Glutamatergic neuron (in vitro differentiated cells): Measurements from ENCODE around the gene TRIO. TPM values are rescaled to one million over a fixed set of nuclear protein-coding genes. Genes with fewer than 3 reads are reported as not detected.

Source experiments
- DNase-seq: peaks from one replicate; pipeline ENCODE4 v3.0.0; 2022
- H3K27ac Mint-ChIP-seq: one replicate; pipeline ENCODE4 v1.8.0; 2020; ENCODE audit warnings: mild to moderate bottlenecking, mixed read lengths, inconsistent platforms; ENCODE audit not compliant: unreplicated experiment
- H3K27me3 Mint-ChIP-seq: one replicate; pipeline ENCODE4 v1.8.0; 2020; ENCODE audit warnings: mild to moderate bottlenecking, moderate library complexity, mixed read lengths, inconsistent platforms; ENCODE audit not compliant: unreplicated experiment
- H3K36me3 Mint-ChIP-seq: one replicate; pipeline ENCODE4 v1.8.0; 2020; ENCODE audit warnings: mild to moderate bottlenecking, mixed read lengths, inconsistent platforms; ENCODE audit not compliant: unreplicated experiment
- H3K4me1 Mint-ChIP-seq: one replicate; pipeline ENCODE4 v1.8.0; 2020; ENCODE audit warnings: mild to moderate bottlenecking, low read depth, mixed read lengths, inconsistent platforms; ENCODE audit not compliant: unreplicated experiment
- H3K4me3 Mint-ChIP-seq: one replicate; pipeline ENCODE4 v1.8.0; 2020; ENCODE audit warnings: mild to moderate bottlenecking, mixed read lengths, inconsistent platforms; ENCODE audit not compliant: unreplicated experiment
- H3K9me3 Mint-ChIP-seq: one replicate; pipeline ENCODE4 v1.8.0; 2020; ENCODE audit warnings: mild to moderate bottlenecking, moderate library complexity, mixed read lengths, inconsistent platforms; ENCODE audit not compliant: unreplicated experiment
- total RNA-seq: library from RNA; stranded (reverse); fragmentation: NEBNext Ultra II Directional; extraction: Animal tissue kit (Norgen Biotek cat#: 25700); gene quantifications from one replicate; pipeline ENCODE4 v1.2.1, GENCODE V29; 2021; ENCODE audit not compliant: unreplicated experiment
- TF ChIP-seq, protein P1 (sequence below): fragments of 200-600 bp; sonication (generic); IDR thresholded peaks from one replicate; pipeline ENCODE4 v1.5.0; 2021; ENCODE audit not compliant: partially characterized antibody, unreplicated experiment

TRIO gene
- total RNA-seq, 1 donor from 2014 or later = 281 TPM

DNA sequence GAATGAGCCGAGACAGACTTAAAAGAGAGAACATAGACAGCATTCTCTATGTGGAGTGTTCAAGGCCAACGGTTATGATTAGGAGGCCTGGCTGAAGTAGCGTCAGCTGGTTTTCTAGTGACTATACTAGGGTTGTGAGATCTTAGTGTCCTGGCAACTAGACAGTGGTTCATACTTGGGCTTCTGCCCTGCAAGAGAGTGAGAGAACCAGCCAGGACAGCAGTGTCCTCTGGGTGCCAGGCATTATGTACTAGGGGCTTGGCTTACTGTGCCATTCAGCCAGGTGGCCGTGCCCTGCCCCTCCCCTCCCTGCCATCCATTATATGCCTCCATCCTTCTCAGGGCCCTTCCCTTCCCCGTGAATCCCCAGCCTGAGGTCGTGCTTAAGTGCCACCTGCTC, 56.8 kb downstream of the TRIO start:
- no peaks in the 10 kb centered on the region for H3K36me3 Mint-ChIP-seq
- H3K4me1 Mint-ChIP-seq = peaks cover 56% of the 10 kb centered on the region
- no peak overlapping the region for H3K4me3 Mint-ChIP-seq
- TF ChIP-seq, protein P1, sequence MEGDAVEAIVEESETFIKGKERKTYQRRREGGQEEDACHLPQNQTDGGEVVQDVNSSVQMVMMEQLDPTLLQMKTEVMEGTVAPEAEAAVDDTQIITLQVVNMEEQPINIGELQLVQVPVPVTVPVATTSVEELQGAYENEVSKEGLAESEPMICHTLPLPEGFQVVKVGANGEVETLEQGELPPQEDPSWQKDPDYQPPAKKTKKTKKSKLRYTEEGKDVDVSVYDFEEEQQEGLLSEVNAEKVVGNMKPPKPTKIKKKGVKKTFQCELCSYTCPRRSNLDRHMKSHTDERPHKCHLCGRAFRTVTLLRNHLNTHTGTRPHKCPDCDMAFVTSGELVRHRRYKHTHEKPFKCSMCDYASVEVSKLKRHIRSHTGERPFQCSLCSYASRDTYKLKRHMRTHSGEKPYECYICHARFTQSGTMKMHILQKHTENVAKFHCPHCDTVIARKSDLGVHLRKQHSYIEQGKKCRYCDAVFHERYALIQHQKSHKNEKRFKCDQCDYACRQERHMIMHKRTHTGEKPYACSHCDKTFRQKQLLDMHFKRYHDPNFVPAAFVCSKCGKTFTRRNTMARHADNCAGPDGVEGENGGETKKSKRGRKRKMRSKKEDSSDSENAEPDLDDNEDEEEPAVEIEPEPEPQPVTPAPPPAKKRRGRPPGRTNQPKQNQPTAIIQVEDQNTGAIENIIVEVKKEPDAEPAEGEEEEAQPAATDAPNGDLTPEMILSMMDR = no peak
- no peaks in the 10 kb centered on the region for H3K27me3 Mint-ChIP-seq
- H3K27ac Mint-ChIP-seq = no peak overlapping the region
- peaks cover 4% of the 10 kb centered on the region for H3K9me3 Mint-ChIP-seq
- DNase-seq = no peak

DNA sequence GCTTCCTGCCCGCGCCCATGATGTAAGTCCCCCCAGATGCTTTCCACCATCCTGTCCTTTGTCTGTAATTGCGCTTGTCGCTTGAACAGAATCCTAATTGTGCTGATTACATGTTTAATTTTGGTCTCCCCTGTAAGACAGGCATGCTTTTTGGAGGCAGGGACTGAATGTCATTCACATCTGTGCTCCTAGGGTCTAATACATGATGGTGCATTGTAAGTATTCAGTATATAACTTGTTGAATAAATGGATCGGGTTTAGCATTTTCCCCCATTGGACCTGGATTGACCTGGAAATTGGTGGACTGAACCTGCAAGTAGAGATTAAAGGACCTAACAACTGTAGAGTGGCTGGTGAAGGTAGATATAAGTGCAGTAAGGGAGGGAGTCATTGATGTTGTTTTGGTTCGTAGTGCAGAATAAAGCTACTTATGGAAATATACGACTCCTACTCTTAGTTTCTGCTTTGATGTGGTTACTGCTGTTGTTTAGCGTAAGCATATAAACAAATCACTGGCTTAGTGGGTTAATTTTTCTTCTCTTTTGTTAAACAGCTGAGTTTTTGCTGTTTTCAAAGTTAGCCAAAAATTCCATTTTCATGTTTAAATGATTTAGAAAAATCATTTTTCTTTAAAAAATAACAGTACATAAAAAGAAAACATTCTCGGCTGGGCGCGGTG, 57.3 kb downstream of the TRIO start:
- Mint-ChIP-seq H3K27ac (no peak overlapping the region), H3K4me3 (no peak overlapping the region), H3K27me3 (no peaks in the 10 kb centered on the region), H3K36me3 (no peaks in the 10 kb centered on the region), H3K9me3 (peaks cover 4% of the 10 kb centered on the region), H3K4me1 (peaks cover 53% of the 10 kb centered on the region)
- no peak for DNase-seq
- TF ChIP-seq, protein P1 = no peak

DNA sequence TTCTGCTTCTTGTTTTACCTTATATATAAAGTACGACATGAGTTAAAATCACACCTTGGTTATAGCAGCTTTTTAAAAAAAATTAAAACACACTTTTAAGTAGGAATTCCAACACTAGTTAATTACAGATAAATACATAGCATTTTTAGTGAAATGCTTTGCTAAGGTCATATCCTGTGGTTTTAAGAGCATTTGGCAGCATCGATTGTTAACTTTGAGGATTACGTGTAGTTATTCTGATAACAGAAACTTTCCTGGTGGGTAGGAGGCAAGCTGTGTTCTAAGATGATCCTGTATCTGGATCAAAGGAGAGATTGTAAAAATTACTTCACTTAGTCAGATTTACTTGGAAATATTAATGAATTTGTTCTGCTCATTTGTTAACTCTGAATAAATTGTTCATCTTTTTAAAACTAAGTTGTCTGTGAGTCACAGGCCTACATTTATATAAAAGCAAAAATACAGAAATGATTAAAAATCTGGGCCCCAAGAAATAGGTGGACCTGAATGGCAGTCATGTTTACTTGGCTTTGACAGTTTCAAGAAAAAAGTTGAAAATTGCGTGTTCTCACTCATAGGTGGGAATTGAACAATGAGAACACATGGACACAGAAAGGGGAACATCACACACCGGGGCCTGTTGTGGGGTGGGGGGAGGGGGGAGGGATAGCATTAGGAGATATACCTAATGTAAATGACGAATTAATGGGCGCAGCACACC, 58.3 kb downstream of the TRIO start:
- peaks cover 4% of the 10 kb centered on the region for H3K9me3 Mint-ChIP-seq
- no peaks in the 10 kb centered on the region for H3K36me3 Mint-ChIP-seq
- H3K27me3 Mint-ChIP-seq = no peaks in the 10 kb centered on the region
- H3K4me1 Mint-ChIP-seq = peaks cover 47% of the 10 kb centered on the region
- no peak overlapping the region for H3K27ac Mint-ChIP-seq
- H3K4me3 Mint-ChIP-seq = no peak overlapping the region
- DNase-seq = no peak
- TF ChIP-seq, protein P1 = no peak

DNA sequence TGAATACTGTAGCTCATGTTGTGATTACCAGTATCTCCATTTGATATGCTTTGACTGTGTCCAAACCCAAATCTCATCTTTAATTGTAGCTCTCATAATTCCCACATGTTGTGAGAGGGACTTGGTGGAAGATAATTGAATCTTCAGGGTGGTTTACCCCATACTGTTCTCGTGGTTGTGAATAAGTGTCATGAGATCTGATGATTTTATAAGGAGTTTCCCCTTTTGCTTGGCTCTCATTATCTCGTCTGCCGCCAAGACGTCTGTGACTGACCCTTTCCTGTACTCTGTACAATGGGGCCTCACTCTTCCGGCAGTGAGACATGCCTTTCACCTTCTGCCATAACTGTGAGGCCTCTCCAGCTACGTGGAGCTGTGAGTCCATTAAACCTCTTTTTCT, 59.3 kb downstream of the TRIO start:
- DNase-seq = no peak
- H3K9me3 Mint-ChIP-seq = peaks cover 4% of the 10 kb centered on the region
- H3K27ac Mint-ChIP-seq = no peak overlapping the region
- H3K4me3 Mint-ChIP-seq = no peak overlapping the region
- H3K4me1 Mint-ChIP-seq = peaks cover 39% of the 10 kb centered on the region
- no peaks in the 10 kb centered on the region for H3K27me3 Mint-ChIP-seq
- no peaks in the 10 kb centered on the region for H3K36me3 Mint-ChIP-seq
- TF ChIP-seq, protein P1 = no peak
